HG03432 (cell line): ENCODE measurements around the gene PSMA7.

Source experiments
- ATAC-seq: cut with Tn5 transposase; IDR thresholded peaks from one replicate; pipeline ENCODE4 v1.9.1; 2021; ENCODE audit warnings: mild to moderate bottlenecking, moderate library complexity; ENCODE audit not compliant: unreplicated experiment

The PSMA7 gene

DNA sequence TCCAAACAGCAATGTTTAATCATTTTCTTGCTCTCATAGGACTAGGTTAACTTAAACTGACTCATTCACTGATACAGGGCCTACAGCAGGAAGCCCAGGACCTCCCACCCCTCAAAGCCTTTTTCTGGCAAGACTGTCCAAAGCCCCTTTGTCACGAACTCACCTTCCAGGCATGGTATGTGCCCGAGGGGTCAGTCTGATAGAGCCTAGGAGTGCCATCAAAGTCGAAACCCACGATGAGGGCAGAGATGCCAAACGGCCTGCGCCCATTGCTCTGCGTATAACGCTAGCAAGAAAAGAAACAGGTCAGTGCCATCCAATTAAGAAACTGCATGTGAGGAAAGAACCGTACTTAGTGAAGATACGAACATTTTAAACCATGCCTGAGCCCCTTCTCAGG is 4.3 kb downstream of the PSMA7 start:
- no peak for ATAC-seq

- no peak for ATAC-seq
Observed at GRCh38 chr20:62138204-62138543, 5.0 kb downstream of the PSMA7 start.

- ATAC-seq: no peak
Observed at GRCh38 chr20:62137478-62138203, 5.6 kb downstream of the PSMA7 start.

- ATAC-seq: no peak
Observed at GRCh38 chr20:62137092-62137384, 6.2 kb downstream of the PSMA7 start.

GRCh38 chr20:62136283-62137091 is 6.7 kb downstream of the PSMA7 start:
- no peak for ATAC-seq

DNA sequence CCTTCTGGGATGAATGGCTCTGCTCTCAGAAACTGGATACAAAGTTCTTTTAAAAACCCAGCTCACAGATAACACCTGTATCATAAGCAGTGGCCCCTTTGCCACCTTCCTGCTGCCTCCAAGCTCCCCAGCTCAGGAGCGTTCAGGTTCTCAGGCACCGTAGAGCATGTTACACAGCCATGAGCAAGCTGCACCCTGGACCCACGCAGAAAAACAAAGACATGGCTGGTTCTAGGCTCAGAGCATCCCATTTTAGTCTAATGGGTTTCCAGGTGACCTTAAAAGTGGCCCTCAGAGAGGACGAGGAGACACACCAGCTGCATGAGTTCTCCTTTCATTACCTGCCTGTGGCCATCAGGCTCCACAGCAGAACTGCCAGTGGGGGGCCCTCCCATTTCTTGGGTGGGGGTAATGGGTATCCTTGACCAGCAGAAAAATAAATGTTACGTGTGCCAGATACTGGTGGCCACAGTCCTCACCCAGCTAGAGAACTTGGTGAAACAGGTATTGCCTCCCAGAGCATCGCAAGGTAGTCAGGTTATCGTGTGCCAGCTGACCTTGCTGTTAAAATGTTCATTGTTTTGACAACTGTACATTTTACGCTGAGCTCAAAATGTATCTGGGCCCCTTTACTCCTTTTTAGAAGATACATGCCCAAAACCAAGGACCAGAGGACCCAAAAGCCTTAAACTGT is 7.5 kb downstream of the PSMA7 start:
- no peak for ATAC-seq

GRCh38 chr20:62134735-62135231 is 8.4 kb downstream of the PSMA7 start:
- no peak for ATAC-seq

GRCh38 chr20:62133864-62134263 is 9.3 kb downstream of the PSMA7 start:
- ATAC-seq: no peak

GRCh38 chr20:62133051-62133845 is 9.9 kb downstream of the PSMA7 start:
- no peak for ATAC-seq

DNA sequence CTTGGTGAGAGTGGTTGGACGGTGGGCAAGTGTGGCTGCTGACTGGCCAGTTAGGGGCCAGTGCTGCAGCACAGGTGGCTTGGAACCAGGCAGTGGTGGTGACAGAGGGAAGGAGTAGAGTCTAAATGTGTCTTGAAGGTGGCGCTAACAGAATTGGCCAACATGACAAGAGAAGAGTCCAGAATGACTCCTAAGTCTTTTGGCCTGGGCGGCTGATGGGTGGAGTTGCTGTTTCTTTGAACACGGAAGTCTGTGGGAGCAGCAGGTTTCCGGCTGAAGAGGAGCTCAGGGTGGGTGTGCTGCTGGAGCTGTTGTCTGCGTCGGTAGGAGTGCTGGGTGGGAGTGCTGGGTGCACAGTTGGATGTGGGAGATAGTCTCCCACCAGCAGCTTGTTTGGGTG is 10.8 kb downstream of the PSMA7 start:
- ATAC-seq: no peak

- no peak for ATAC-seq
Observed at GRCh38 chr20:62131560-62132320, 11.5 kb downstream of the PSMA7 start.

DNA sequence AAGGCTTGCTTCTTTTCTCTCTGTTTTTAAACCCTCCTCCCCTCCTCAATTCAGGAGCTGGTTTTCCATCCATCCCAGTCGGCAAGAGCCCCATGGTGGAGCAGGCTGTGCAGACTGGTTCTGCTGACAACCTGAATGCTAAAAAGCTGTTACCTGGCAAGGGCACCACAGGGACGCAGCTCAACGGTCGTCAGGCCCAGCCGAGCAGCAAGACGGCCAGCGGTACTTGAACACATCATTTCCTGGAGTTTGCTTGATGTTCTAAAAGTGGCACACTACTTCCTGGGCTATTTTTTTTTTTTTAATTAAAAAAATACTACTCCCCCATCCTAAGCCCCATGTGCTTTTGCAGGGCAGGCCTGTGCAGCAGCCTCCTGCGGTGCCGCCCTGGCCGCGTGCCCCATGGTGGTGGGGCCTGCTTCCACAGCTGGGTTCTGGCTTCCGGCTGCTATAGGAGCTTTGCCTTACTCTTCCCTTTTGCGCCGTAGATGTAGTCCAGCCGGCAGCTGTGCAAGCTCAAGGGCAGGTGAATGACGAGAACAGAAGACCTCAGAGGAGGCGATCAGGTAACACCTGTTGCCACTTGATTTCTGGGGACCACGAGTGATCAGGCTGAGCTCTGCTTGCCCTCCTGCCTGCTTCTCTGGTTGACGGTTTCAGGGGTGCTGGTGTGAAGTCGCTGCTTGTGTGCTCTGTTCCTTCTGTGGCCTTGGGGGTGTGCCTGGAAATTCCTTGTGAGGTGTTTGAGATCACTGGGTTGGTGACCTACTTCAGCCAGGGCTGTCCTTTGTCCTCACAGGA is 13.3 kb downstream of the PSMA7 start:
- ATAC-seq: no peak

DNA sequence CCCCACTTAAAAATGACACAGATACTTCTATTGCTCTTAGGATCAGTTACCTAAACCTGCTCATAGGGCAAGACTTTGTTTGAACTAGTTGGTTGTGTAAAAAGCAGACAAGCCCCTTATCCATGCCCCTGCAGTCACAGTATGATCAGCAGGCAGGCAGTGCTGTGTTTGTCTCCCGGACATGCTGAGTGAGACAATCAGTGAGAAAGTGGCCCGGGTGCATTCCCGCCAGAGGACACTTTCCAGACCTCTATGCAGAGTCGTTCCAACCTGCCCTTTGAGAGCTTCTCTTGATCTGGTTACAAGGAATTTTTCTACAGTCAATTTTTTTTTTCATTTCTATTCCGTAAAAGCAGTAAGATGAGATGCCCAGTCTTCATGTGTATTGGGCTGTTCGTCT is 14.7 kb downstream of the PSMA7 start:
- ATAC-seq: no peak

GRCh38 chr20:62127799-62128198 is 15.4 kb downstream of the PSMA7 start:
- no peak for ATAC-seq

GRCh38 chr20:62126141-62126540 is 17.1 kb downstream of the PSMA7 start:
- no peak for ATAC-seq

DNA sequence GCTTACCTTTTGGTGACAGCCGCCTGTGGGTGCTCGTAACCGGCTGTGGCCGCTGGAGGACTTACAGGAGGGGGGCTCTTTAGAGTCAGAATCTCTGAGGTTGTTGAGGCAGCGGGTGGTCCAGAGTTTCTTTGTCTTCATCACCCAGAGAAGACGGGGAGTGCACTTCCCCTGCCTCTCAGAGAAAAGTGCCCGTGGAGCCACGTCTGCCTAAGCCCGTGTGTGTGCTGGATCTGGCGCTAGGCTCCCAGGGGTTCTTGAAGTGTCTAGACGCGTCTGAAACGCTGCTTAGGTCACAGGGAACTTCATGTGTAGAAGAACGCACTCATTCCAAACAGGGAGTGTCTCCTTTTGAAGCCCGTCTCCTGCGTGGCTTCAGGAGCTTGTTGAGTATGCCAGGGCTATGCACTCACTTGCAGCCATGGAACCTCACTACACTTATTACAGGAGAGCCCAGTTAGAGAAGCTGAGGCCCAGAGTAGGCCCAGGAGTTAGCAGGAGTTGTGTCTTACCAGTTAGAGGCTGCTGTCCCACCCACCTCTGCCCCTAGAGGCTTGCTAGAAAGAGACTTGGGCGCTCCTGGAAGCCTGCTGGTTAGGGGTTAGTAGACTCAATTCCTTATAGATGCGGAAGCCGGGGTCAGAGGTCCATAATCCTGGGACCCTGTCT is 19.6 kb downstream of the PSMA7 start:
- ATAC-seq: no peak

- ATAC-seq: peak; percentile 15
Observed at GRCh38 chr20:62122654-62123449, 20.3 kb downstream of the PSMA7 start.
